ENCODE data around the gene DCLK3. TPM values are rescaled to one million over a fixed set of nuclear protein-coding genes. Genes with fewer than 3 reads are reported as not detected.

Gene DCLK3
- total RNA-seq, 1 donor from 2014 or later: not detected

DNA sequence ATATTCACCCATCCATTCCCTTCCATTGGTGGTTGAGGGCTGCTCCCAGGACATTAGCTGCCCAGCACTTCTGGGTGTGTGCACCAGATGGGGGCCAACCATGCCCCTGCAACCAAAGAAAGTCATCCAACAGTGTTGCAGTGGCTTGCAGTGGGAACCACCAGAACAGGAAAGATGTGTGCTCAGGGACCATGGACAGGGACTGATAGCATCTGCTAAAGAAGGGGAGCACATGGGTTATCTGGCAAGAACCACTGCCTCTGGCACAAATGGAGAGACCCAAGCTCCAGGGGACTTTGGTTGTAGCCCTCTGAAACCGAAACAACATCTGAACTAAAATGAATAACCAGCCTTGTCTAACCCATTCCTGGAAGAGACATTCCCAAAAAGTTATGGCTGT is 8.1 kb downstream of the DCLK3 start:
- no peak for DNase-seq (ENCODE audit: low spot score)
- Mint-ChIP-seq H3K27ac (no peak overlapping the region), H3K4me1 (ENCODE audit: low read depth) (no peaks in the 10 kb centered on the region), H3K27me3 (ENCODE audit: insufficient read depth) (peaks cover 22% of the 10 kb centered on the region), H3K9me3 (no peaks in the 10 kb centered on the region), H3K36me3 (ENCODE audit: low read depth) (no peaks in the 10 kb centered on the region), H3K4me3 (no peak overlapping the region)
- intact Hi-C loops (cut with micrococcal nuclease): no loop called here

DNA sequence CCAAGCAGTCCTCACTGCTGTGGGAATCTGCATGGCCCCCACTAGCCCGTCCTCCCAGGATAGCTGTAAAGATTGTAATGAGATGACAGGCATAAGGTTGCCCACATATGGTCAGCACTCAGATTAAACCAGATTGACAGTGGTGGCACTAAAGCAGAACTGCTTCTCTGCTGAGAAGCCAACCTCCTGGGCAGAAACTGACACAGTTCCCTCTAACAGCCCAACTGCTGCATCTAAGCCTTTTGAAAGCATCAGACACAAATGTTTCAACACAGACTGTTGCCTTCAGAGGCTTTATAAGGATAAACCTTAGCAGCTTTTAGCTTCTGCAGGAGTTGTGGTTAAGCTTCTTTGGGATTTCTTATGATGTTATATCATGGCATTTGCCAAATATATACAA is 13.0 kb downstream of the DCLK3 start:
- Mint-ChIP-seq H3K27me3 (ENCODE audit: insufficient read depth) (peaks cover 12% of the 10 kb centered on the region), H3K36me3 (ENCODE audit: low read depth) (no peaks in the 10 kb centered on the region), H3K4me3 (no peak overlapping the region), H3K4me1 (ENCODE audit: low read depth) (no peaks in the 10 kb centered on the region), H3K27ac (no peak overlapping the region), H3K9me3 (no peaks in the 10 kb centered on the region)
- DNase-seq (ENCODE audit: low spot score): no peak
- intact Hi-C loops (cut with micrococcal nuclease): no loop called here

DNA sequence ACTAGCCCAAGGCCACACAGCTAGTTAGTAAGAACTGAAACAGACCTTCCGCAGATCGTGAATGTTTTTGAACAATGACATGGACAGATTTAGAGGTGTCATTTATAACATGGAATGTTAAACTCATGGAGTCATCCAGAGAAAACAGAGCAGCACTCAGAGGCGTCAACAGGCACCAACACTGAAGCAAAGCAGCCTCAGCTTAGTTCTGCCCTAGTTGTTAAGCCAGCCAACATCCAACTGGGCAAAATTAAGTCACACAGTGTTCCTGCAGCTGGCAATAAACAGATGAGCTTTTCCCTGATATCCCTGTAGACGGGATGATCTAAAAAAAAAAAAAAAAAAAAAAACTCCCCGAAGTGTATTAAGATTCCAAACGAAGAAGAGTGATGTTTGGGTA is 13.6 kb downstream of the DCLK3 start:
- intact Hi-C loops (cut with micrococcal nuclease): no loop called here
- Mint-ChIP-seq H3K27ac (no peak overlapping the region), H3K4me1 (ENCODE audit: low read depth) (no peaks in the 10 kb centered on the region), H3K9me3 (no peaks in the 10 kb centered on the region), H3K36me3 (ENCODE audit: low read depth) (no peaks in the 10 kb centered on the region), H3K27me3 (ENCODE audit: insufficient read depth) (peaks cover 10% of the 10 kb centered on the region), H3K4me3 (no peak overlapping the region)
- no peak for DNase-seq (ENCODE audit: low spot score)

DNA sequence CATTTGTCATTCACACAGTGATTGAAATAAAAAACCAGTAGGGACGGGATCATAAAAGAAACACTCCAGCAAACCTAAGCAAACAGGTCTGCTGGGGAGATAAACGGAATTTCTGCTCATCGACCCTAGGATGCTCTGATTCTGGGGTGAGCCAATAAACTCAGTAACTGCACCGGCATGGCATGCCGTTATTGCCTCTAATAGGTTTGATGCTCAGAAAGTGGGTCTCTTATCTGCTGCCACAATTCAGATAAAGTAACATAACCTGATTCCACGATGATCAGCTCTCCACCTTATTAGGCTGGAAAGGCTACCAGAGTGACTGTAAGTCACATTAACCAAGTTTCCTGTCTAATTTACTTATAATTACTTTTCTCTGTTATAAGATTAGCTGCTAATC is 19.6 kb downstream of the DCLK3 start:
- Mint-ChIP-seq H3K27me3 (ENCODE audit: insufficient read depth) (peaks cover 10% of the 10 kb centered on the region), H3K27ac (no peak overlapping the region), H3K9me3 (no peaks in the 10 kb centered on the region), H3K4me1 (ENCODE audit: low read depth) (no peaks in the 10 kb centered on the region), H3K4me3 (no peak overlapping the region), H3K36me3 (ENCODE audit: low read depth) (no peaks in the 10 kb centered on the region)
- intact Hi-C loops (cut with micrococcal nuclease): loop anchor here (2.0 kb wide), 1 partner anchor 30 kb away; no protein-coding TSS in a partner anchor
- DNase-seq (ENCODE audit: low spot score): no peak

DNA sequence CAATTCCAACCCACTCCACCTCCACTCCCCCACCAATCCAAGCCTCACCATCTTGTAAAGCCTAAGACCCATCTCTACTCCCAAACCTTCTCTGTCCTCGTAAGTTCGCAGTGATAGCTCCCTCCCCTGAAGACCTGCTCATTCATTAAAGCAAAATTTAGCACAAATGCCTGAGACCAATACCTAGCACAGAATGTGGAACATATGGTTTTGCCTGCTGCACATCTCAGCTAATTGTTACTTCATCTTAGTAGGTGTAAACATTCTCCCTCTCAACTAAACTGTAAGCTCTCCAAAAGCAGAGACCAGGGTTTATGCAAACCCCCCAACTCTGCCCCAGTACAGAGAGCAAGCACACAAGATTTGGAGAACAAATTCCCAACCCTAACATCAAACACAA is 20.5 kb downstream of the DCLK3 start:
- Mint-ChIP-seq H3K27me3 (ENCODE audit: insufficient read depth) (peaks cover 10% of the 10 kb centered on the region), H3K4me1 (ENCODE audit: low read depth) (no peaks in the 10 kb centered on the region), H3K4me3 (no peak overlapping the region), H3K36me3 (ENCODE audit: low read depth) (no peaks in the 10 kb centered on the region), H3K9me3 (no peaks in the 10 kb centered on the region), H3K27ac (no peak overlapping the region)
- DNase-seq (ENCODE audit: low spot score): no peak
- intact Hi-C loops (cut with micrococcal nuclease): loop anchor here (2.0 kb wide), 1 partner anchor 31 kb away; no protein-coding TSS in a partner anchor

DNA sequence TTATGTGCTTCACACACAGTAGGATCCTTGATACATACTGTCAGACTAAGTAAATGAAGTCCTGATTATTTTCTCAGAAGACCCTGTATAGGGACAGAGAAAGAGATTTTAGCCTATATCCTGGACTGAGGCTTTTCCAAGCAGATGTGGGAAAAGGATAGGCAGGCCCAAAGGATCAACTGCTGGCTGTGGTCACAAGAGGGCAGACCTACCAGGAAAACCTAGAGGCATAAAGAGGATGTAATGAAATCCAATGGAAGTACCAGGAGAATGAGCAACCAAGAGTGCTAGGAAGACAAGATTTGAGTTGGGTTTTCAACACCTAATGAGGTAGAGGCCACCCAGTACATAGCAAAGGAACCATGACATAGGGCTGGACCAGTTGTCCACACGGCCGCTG is 23.1 kb downstream of the DCLK3 start:
- Mint-ChIP-seq H3K27ac (no peak overlapping the region), H3K36me3 (ENCODE audit: low read depth) (no peaks in the 10 kb centered on the region), H3K4me1 (ENCODE audit: low read depth) (no peaks in the 10 kb centered on the region), H3K4me3 (no peak overlapping the region), H3K9me3 (no peaks in the 10 kb centered on the region), H3K27me3 (ENCODE audit: insufficient read depth) (peaks cover 12% of the 10 kb centered on the region)
- intact Hi-C loops (cut with micrococcal nuclease): no loop called here
- no peak for DNase-seq (ENCODE audit: low spot score)

DNA sequence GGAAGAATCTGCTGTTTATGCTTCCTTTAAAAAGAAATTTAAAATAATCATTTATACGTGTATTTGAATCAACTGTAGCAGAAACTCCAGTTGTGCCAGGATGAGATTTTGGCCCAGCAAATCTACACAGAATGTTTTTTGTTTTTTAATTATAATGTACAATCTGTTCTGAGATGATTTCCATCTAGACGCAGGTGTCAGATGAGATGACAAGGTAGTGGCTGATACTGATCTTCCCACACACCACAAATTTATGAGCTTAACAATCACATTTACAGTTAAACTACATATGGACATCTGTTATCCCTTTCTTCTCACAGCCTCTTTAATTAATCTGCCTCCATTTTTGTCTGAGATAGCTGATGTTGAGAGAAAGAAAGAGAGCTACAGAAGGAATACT is 23.6 kb downstream of the DCLK3 start:
- intact Hi-C loops (cut with micrococcal nuclease): no loop called here
- no peak for DNase-seq (ENCODE audit: low spot score)
- Mint-ChIP-seq H3K4me1 (ENCODE audit: low read depth) (no peaks in the 10 kb centered on the region), H3K9me3 (no peaks in the 10 kb centered on the region), H3K27ac (no peak overlapping the region), H3K27me3 (ENCODE audit: insufficient read depth) (peaks cover 12% of the 10 kb centered on the region), H3K4me3 (no peak overlapping the region), H3K36me3 (ENCODE audit: low read depth) (no peaks in the 10 kb centered on the region)

DNA sequence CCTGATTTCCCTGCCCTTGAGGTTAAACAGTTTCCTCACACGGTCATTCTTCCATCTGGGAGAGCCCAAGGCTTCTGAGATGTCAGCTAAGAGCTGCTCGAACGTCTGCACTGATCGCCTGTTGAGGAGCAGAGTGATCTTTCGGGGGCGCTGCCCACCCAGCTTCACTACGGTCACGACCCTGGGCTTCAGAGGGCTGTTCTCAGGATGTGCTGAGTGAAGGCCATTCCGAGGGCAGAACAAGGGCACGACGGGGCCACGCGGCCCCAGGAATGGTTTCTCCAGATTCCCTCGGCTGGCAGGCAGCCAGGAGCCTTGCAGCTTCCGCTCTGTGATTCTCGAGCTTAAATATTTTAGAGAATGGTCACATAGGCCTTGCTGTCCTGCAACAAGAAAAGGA is 25.7 kb downstream of the DCLK3 start:
- DNase-seq (ENCODE audit: low spot score): no peak
- H3K9me3 Mint-ChIP-seq: no peaks in the 10 kb centered on the region
- H3K4me3 Mint-ChIP-seq: no peak overlapping the region
- no peaks in the 10 kb centered on the region for H3K36me3 Mint-ChIP-seq (ENCODE audit: low read depth)
- intact Hi-C loops (cut with micrococcal nuclease): no loop called here
- H3K4me1 Mint-ChIP-seq (ENCODE audit: low read depth): no peaks in the 10 kb centered on the region
- H3K27ac Mint-ChIP-seq: no peak overlapping the region
- peaks cover 8% of the 10 kb centered on the region for H3K27me3 Mint-ChIP-seq (ENCODE audit: insufficient read depth)

DNA sequence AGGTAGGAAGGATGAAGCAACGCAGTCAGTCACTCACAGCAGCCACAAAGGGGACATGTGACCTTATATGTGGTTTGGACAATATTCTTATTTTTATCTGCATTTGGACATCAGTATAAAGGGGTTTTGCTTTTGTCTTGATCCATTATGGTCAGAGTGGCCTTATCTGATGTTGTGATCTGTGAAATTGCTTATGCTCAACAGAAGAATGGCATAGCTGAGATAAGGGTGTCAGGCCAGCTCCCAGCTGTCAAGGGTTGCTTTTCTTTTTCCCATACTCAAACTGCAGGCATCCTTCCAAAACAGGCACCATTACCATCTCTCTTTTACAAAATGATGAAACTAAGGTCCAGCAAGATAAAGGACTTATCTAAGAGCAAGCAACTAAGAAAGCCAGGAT is 28.1 kb downstream of the DCLK3 start:
- H3K27me3 Mint-ChIP-seq (ENCODE audit: insufficient read depth): peaks cover 10% of the 10 kb centered on the region

DNA sequence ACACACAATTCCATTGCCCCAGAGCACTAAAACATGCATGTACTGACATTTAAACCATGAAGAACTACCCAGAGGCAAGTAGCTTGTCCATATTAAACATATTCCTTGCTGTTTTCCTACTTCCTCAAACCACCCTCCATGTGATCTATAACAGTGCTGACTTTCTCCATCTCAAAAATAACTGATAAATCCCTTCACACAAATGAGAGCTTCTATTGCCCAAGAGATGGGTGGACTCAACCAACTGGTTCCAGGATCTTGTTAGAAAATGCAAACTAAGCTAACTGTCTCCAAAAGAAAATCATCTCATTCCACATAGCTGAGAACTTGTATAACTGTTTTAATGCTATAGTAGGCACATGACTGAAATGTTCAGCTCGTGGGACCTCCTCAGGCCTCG is 29.6 kb downstream of the DCLK3 start:
- peaks cover 13% of the 10 kb centered on the region for H3K27me3 Mint-ChIP-seq (ENCODE audit: insufficient read depth)
- H3K4me3 Mint-ChIP-seq: no peak overlapping the region
- DNase-seq (ENCODE audit: low spot score): no peak
- no peak overlapping the region for H3K27ac Mint-ChIP-seq
- no peaks in the 10 kb centered on the region for H3K9me3 Mint-ChIP-seq
- intact Hi-C loops (cut with micrococcal nuclease): no loop called here
- no peaks in the 10 kb centered on the region for H3K4me1 Mint-ChIP-seq (ENCODE audit: low read depth)
- H3K36me3 Mint-ChIP-seq (ENCODE audit: low read depth): no peaks in the 10 kb centered on the region

More for the DNA sequence above, 28.1 kb downstream of the DCLK3 start:
- no peak for DNase-seq (ENCODE audit: low spot score)
- H3K4me1 Mint-ChIP-seq (ENCODE audit: low read depth): no peaks in the 10 kb centered on the region
- H3K27ac Mint-ChIP-seq: no peak overlapping the region
- intact Hi-C loops (cut with micrococcal nuclease): no loop called here
- H3K9me3 Mint-ChIP-seq: no peaks in the 10 kb centered on the region
- no peaks in the 10 kb centered on the region for H3K36me3 Mint-ChIP-seq (ENCODE audit: low read depth)
- H3K4me3 Mint-ChIP-seq: no peak overlapping the region

DNA sequence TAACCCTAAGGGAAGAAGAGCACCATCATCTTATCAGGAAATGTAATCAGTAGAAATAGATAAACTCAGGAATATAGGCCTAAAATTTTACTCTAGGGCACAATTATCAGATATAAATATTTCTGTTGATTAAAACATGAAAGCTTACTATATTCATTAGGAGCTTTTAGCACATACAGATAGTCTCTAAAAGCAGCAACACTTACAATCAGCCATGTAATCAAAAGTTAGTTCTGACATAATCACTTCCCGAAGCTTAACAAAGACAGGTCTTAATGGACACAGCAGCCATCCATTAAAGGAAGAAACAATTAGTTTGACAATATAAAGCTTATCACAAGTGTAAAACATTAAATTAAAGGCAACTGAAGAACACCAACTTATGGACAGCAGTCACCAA is 30.6 kb downstream of the DCLK3 start:
- Mint-ChIP-seq H3K4me1 (ENCODE audit: low read depth) (no peaks in the 10 kb centered on the region), H3K9me3 (no peaks in the 10 kb centered on the region)
- intact Hi-C loops (cut with micrococcal nuclease): no loop called here

DNA sequence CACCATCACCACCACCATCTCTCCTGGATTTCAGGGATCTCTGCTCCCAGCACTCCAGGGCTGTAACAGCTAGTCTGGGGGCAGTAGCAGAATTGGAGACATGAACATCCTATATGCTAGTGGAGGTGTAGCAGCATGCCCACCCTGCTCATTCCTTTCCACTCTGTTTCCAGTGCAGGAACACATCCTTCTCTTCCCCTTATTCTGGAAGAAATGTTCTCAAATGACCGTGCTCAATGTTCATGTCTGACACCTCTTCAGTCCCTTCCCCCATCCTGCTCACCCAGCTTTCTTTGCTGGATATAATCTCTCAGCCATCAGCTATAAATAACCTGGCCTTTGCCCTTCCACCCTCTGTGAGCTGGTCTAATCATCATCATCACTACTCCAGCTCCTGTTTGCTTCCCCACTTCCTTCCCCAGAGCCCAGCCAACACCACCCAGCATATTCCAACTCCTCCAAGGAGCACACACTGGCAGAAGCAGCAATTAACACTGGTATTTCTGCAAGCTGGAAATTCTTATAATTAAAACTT is 31.1 kb downstream of the DCLK3 start:
- no peaks in the 10 kb centered on the region for H3K9me3 Mint-ChIP-seq
- H3K4me1 Mint-ChIP-seq (ENCODE audit: low read depth): no peaks in the 10 kb centered on the region
- H3K27me3 Mint-ChIP-seq (ENCODE audit: insufficient read depth): peaks cover 13% of the 10 kb centered on the region
- no peaks in the 10 kb centered on the region for H3K36me3 Mint-ChIP-seq (ENCODE audit: low read depth)
- intact Hi-C loops (cut with micrococcal nuclease): no loop called here
- no peak overlapping the region for H3K27ac Mint-ChIP-seq
- H3K4me3 Mint-ChIP-seq: no peak overlapping the region
- DNase-seq (ENCODE audit: low spot score): no peak

More for the DNA sequence above, 30.6 kb downstream of the DCLK3 start:
- H3K27me3 Mint-ChIP-seq (ENCODE audit: insufficient read depth): peaks cover 13% of the 10 kb centered on the region
- H3K36me3 Mint-ChIP-seq (ENCODE audit: low read depth): no peaks in the 10 kb centered on the region
- H3K27ac Mint-ChIP-seq: no peak overlapping the region
- DNase-seq (ENCODE audit: low spot score): no peak
- H3K4me3 Mint-ChIP-seq: no peak overlapping the region

DNA sequence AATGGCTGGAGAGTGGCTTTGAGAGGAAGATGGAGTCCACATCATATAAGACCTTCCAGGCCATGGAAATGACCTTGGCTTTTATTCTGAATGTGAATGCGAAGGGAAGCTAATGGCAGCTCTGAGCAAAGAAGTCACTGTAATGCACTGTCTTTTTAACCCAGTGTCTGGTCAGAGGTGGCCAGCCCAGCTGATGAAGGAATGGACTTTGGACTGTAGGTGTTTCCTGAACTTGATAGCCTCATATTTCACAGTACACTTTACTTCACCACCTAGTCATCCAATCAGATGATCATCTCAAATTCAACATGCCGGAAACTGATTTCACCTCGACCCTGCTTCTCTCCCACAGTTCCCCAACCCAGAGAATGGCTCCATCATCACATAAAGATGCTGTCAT is 33.4 kb downstream of the DCLK3 start:
- no peak for DNase-seq (ENCODE audit: low spot score)
- H3K9me3 Mint-ChIP-seq: no peaks in the 10 kb centered on the region
- peaks cover 14% of the 10 kb centered on the region for H3K27me3 Mint-ChIP-seq (ENCODE audit: insufficient read depth)
- no peak overlapping the region for H3K27ac Mint-ChIP-seq
- H3K4me1 Mint-ChIP-seq (ENCODE audit: low read depth): no peaks in the 10 kb centered on the region
- no peak overlapping the region for H3K4me3 Mint-ChIP-seq
- intact Hi-C loops (cut with micrococcal nuclease): no loop called here
- no peaks in the 10 kb centered on the region for H3K36me3 Mint-ChIP-seq (ENCODE audit: low read depth)
